KMS-11 (cell line): ENCODE measurements around the gene SLC16A6.
"Not testable (repeated sequence)": the region's sequence is repeated elsewhere in the genome, so short reads cannot be mapped to it uniquely, and the experiment has no call there.

Source experiments
- H2AFZ ChIP-seq: fragments of 200-600 bp; sonication (generic); 2 replicates; pipeline ENCODE4 v1.6.1; 2016; ENCODE audit warnings: antibody characterized with exemption, mixed run types, low read depth
- H3K27ac ChIP-seq: fragments of 200-600 bp; sonication (generic); 2 replicates; pipeline ENCODE4 v1.6.1; 2016; ENCODE audit warnings: mild to moderate bottlenecking, mixed run types
- H3K27me3 ChIP-seq: fragments of 200-600 bp; sonication (generic); 2 replicates; pipeline ENCODE4 v1.6.1; 2017; ENCODE audit warnings: mild to moderate bottlenecking, low read depth, mixed run types, moderate library complexity; ENCODE audit not compliant: insufficient read depth
- H3K36me3 ChIP-seq: fragments of 200-600 bp; sonication (generic); 2 replicates; pipeline ENCODE4 v1.6.1; 2017; ENCODE audit warnings: mild to moderate bottlenecking, mixed run types; ENCODE audit not compliant: insufficient read depth
- H3K4me1 ChIP-seq: fragments of 200-600 bp; sonication (generic); 2 replicates; pipeline ENCODE4 v1.6.1; 2016; ENCODE audit warnings: mild to moderate bottlenecking, low read depth, mixed run types; ENCODE audit not compliant: poor library complexity, severe bottlenecking
- H3K4me2 ChIP-seq: fragments of 200-600 bp; sonication (generic); 2 replicates; pipeline ENCODE4 v1.7.0; 2016; ENCODE audit warnings: mild to moderate bottlenecking, mixed run types
- H3K4me3 ChIP-seq: fragments of 200-600 bp; sonication (generic); IDR thresholded peaks from 2 replicates; pipeline ENCODE4 v1.6.1; 2017; ENCODE audit warnings: low read depth, low read length, mixed read lengths; ENCODE audit not compliant: insufficient read depth
- H3K79me2 ChIP-seq: fragments of 200-600 bp; sonication (generic); 2 replicates; pipeline ENCODE4 v1.6.1; 2016; ENCODE audit warnings: low read depth, mixed run types; ENCODE audit not compliant: insufficient read depth
- H3K9ac ChIP-seq: fragments of 200-600 bp; sonication (generic); 2 replicates; pipeline ENCODE4 v1.6.1; 2016; ENCODE audit warnings: mild to moderate bottlenecking, mixed run types
- H4K20me1 ChIP-seq: fragments of 200-600 bp; sonication (generic); 2 replicates; pipeline ENCODE4 v1.6.1; 2016; ENCODE audit warnings: mild to moderate bottlenecking, mixed run types; ENCODE audit not compliant: insufficient read depth
- TF ChIP-seq, protein P1 (sequence below): fragments of 200-600 bp; sonication (generic); conservative IDR thresholded peaks from 2 replicates; pipeline ENCODE4 v1.6.1; 2017; ENCODE audit warnings: low read depth, mild to moderate bottlenecking, antibody characterized with exemption, low read length, moderate library complexity, mixed read lengths

Gene SLC16A6

DNA sequence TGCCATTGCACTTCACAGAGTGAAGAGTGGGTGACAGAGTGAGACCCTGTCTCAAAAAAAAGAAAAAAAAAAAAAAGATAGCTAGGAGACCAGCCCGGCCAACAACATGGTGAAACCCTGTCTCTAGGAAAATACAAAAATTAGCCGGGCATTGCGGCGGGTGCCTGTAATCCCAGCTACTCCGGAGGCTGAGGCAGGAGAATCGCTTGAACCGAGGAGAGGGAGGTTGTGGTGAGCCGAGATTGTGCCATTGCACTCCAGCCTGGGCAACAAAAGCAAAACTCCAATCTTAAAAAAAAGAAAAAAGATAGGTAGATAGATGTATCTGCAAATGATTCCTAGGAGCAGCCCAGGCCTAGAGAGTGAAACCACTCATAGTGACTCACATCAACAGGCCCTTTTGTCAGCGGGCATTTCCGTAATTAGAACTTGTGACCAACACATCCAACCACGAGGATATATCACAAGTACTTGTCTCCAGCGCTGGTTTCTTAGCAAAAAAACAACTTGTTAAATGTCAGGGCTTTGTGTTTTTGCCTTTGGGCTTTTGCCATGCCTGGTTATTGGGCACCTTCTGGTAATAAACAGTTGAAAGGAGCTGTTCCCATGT lies 56.1 kb downstream of the SLC16A6 start:
- not testable (repeated sequence) for H3K27me3 ChIP-seq, H3K36me3 ChIP-seq, H3K79me2 ChIP-seq, H4K20me1 ChIP-seq, H3K4me3 ChIP-seq
- Histone ChIP-seq H3K27ac (peak overlapping the region; percentile 83), H3K4me2 (peak overlapping the region; percentile 63), H2AFZ (peak overlapping the region; percentile 41; the same call in 1 of the 2 replicates), H3K4me1 (peaks cover 66% of the 10 kb centered on the region), H3K9ac (peak overlapping the region; percentile 35; the same call in 1 of the 2 replicates)

DNA sequence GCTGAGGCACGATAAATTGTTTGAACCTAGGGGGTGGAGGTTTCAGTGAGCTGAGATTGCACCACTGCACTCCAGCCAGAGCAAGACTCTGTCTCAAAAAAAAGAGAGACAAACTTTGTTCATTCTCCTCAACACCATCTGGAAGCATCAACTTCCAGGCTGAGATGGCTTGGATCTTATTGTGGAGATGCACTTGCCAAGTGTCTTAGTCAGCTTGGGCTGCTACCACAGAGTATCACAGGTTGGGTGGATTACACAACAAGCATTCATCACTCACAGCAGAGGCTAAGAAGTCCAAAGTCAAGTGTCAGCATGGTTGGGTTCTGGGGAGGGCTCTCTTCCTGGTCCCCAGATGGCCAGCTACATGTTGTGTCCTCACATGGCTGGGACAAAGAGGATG lies 58.2 kb downstream of the SLC16A6 start:
- not testable (repeated sequence) for H3K27me3 ChIP-seq, H4K20me1 ChIP-seq, H3K36me3 ChIP-seq, H3K79me2 ChIP-seq, H3K4me3 ChIP-seq, H3K9ac ChIP-seq, H3K27ac ChIP-seq, H2AFZ ChIP-seq, H3K4me2 ChIP-seq
- H3K4me1 ChIP-seq = peaks cover 45% of the 10 kb centered on the region

DNA sequence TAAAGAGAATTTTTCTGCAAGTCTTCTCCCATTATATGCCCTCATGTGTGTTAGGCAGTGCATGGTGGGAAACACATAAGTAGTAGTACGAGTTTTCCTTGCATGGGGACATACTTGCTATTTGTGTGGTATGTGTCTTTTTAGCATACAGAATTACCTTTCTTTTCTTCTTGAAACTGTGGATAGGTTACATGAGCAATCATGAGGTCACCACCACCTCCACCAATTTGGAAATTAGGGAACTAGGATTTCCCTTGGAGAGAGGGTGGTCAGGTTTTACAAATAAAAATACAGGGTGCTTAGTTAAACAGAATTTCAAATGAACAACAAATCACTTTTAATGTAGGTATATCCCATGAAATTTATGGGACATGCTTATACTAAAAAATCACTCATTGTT lies 59.4 kb downstream of the SLC16A6 start:
- Histone ChIP-seq H3K27me3 (no peaks in the 10 kb centered on the region), H3K4me1 (peaks cover 37% of the 10 kb centered on the region), H3K36me3 (no peaks in the 10 kb centered on the region), H3K4me2 (no peak overlapping the region), H3K79me2 (no peaks in the 10 kb centered on the region), H3K9ac (no peak overlapping the region), H4K20me1 (no peaks in the 10 kb centered on the region), H2AFZ (no peak overlapping the region), H3K27ac (no peak overlapping the region), H3K4me3 (no peak overlapping the region)
- TF ChIP-seq, protein P1, sequence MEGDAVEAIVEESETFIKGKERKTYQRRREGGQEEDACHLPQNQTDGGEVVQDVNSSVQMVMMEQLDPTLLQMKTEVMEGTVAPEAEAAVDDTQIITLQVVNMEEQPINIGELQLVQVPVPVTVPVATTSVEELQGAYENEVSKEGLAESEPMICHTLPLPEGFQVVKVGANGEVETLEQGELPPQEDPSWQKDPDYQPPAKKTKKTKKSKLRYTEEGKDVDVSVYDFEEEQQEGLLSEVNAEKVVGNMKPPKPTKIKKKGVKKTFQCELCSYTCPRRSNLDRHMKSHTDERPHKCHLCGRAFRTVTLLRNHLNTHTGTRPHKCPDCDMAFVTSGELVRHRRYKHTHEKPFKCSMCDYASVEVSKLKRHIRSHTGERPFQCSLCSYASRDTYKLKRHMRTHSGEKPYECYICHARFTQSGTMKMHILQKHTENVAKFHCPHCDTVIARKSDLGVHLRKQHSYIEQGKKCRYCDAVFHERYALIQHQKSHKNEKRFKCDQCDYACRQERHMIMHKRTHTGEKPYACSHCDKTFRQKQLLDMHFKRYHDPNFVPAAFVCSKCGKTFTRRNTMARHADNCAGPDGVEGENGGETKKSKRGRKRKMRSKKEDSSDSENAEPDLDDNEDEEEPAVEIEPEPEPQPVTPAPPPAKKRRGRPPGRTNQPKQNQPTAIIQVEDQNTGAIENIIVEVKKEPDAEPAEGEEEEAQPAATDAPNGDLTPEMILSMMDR = no peak

DNA sequence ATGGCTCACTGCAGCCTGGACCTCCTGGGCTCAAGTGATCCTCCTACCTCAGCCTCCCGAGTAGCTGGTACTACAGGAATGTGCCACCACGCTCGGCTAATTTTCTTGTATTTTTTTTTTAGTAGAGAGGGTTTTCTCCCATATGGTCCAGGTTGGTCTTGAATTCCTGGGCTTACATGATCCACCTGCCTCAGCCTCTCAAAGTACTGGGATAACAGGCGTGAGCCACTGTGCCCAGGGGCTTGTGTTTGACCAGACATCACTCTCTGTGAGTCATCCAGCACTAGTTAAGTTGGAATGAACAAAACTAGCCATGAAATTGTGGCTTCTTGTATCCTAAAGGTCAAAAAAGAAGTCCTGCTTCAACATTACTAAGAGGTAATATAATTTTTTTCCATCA lies 59.8 kb downstream of the SLC16A6 start:
- not testable (repeated sequence) for H3K79me2 ChIP-seq, H3K27ac ChIP-seq, H3K9ac ChIP-seq, H3K4me3 ChIP-seq, H3K4me2 ChIP-seq, H3K27me3 ChIP-seq, H2AFZ ChIP-seq, H3K36me3 ChIP-seq, H4K20me1 ChIP-seq
- peaks cover 33% of the 10 kb centered on the region for H3K4me1 ChIP-seq

DNA sequence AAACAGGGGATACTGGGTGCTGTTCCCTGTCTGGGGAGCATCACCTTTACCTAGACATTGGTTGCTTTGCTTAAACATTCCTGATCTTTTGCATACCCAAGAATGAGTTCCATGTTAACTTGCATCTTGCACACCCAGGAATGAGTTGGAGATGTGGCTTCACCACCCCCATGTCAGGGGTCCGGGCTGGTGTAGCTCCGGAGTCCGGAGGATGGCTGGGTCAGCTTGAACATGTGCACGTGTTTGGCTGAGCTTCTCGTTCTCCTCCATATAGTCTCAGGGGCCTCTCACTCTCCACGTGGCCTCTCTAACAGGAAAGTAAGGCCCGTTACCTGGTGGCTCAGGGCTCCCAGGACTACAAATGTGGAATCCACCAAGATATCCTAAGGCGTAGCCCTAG lies 61.3 kb downstream of the SLC16A6 start:
- TF ChIP-seq, protein P1 = no peak
- Histone ChIP-seq H4K20me1 (no peaks in the 10 kb centered on the region), H3K4me1 (peaks cover 18% of the 10 kb centered on the region), H3K4me3 (no peak overlapping the region), H3K4me2 (no peak overlapping the region), H3K27ac (no peak overlapping the region), H3K36me3 (no peaks in the 10 kb centered on the region), H3K27me3 (no peaks in the 10 kb centered on the region), H3K79me2 (no peaks in the 10 kb centered on the region), H2AFZ (no peak overlapping the region), H3K9ac (no peak overlapping the region)

DNA sequence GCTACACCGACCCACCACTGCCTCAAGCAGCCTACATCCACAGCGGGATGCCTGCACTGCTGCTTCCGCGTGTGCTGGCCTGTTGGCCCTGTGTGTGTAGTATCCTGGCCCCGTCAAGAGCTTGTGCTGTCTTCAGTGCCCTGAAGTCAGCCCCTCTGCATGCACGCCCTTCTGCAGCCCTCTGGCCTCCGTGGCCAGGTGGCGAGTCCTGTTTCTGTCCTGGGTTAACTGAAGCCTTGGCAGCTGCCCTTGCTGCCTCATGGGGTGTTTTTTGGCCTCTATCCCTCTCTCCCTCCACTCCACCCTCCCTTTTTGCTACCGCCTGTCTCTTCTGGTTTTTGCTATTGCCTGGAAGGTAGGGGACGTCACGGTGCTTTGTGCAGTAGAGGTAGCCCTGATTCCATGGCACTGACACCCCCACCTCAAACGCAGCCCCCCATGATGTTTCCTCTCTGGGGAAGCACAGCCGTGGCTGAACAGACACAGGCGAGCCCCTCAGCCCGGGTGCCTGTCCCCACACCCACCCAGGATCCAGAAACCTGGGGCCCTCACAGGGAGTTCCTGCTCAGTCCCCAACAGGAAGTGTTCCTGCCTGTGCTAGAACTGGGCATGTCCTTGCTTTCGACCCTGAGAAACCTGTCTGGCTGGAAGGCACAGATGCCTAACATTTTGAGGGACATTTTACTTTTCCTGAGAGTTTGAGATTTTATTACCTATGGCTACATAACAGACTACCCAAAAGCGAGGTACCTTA lies 61.9 kb downstream of the SLC16A6 start:
- Histone ChIP-seq H3K27me3 (no peaks in the 10 kb centered on the region), H3K27ac (no peak overlapping the region)

DNA sequence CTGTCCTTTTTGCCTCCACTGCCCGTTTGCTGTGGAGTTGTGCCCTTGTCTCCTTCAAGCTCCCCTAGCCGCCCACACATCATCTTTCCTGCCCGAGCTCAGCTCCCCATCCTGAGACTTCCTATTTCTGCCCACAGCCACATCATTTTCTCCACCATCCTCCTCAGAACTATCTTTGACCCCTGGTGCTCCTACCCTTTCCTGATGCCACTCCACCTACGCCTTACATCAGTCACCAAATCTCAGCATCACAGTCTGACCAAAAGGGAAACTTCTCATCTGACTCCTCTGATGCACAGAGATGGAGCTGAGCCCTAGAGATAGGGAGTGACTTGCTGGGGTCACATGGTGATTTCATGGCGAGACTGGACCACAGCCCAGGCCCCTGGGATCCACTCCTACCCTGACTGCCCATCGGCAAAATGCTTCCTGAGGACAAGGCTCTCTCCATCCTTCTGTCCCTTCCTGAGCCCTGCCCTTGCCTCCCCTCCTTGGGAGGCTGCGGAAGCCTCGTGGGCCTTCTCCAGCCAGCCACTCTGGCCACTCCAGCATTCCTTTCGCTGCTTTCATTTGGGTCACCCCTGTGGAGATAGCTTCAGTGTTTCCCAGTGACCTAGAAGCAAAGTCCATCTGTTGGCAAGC lies 62.8 kb downstream of the SLC16A6 start:
- H3K36me3 ChIP-seq, H2AFZ ChIP-seq, H3K27me3 ChIP-seq, H3K4me1 ChIP-seq, H3K9ac ChIP-seq, H3K4me3 ChIP-seq, H3K27ac ChIP-seq, H3K4me2 ChIP-seq, H3K79me2 ChIP-seq, H4K20me1 ChIP-seq: not testable (repeated sequence)

More for the DNA sequence above, 61.9 kb downstream of the SLC16A6 start:
- no peaks in the 10 kb centered on the region for H3K79me2 ChIP-seq
- H4K20me1 ChIP-seq = no peaks in the 10 kb centered on the region
- no peak overlapping the region for H3K4me3 ChIP-seq
- no peak overlapping the region for H3K4me2 ChIP-seq
- H3K36me3 ChIP-seq = no peaks in the 10 kb centered on the region
- H3K4me1 ChIP-seq = peaks cover 12% of the 10 kb centered on the region
- TF ChIP-seq, protein P1 = no peak
- no peak overlapping the region for H3K9ac ChIP-seq
- no peak overlapping the region for H2AFZ ChIP-seq
